HG03103 (cell line): Measurements from ENCODE around the gene PLCL1.

ENCODE experiments used
- ATAC-seq: cut with Tn5 transposase; IDR thresholded peaks from one replicate; pipeline ENCODE4 v1.9.1; 2021; ENCODE audit warnings: low read depth; ENCODE audit not compliant: unreplicated experiment

PLCL1 gene

DNA sequence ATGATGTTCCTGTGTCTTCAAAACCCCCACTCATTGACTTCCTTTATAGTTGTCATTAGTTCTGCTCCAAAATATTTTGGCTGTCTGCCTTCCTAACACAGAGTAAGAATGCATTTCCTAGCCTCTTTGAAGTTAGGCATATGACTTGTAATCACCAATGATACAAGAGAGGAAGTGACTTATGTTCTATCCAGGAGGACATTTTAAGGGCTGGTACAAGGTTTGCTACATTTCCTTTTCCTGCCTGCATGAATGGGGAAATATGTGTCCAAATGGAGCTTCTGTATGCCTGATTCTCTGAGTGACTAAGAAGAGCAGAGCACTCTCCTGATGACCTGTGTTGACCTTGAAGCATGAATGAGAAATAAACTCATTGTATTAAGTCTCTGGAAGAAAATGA lies 115.1 kb downstream of the PLCL1 start:
- ATAC-seq: no peak

DNA sequence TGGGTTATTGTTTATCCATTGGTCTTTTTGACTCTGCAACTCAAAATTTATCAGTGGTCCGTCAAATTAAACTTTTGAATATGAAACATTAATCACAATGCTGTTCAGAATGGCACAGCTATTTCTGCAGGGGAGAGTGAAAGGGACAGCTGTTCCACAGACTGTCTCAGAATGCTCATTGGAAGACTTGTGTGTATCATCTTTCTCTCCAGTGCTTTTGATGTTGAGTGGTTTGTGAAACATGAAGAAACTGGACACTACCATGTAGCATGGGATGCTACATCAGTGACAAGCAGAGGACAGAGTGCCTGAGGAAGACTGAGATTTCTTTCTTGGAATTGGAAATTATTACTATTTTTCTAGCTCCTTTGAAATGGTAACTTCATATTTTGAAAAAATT lies 115.7 kb downstream of the PLCL1 start:
- no peak for ATAC-seq

DNA sequence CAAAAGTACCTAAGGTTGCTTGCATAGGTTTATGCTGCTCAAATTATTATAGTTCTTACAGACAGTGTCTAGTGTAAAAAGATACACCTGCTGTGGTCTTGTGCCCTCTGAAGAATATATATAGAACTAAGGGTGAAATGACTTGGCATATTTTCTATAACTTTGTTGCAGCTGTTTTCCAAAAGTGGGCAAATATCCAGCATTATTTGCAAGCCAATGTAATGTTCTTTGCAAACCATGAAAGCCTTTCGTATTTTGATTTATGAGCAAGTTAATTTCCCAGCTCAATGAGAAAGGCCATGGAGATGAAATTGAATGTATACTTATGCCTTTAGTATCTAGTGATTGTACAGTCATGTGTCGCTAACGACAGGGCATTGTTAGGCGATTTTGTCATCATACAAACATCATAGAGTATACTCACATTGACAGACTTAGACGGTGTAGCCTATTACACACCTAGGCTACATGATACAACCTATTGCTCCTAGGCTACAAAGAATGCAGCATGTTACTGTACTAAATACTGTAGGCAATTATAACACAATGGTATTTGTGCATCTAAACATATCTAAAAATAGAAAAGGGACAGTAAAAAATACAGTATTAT lies 116.3 kb downstream of the PLCL1 start:
- no peak for ATAC-seq

DNA sequence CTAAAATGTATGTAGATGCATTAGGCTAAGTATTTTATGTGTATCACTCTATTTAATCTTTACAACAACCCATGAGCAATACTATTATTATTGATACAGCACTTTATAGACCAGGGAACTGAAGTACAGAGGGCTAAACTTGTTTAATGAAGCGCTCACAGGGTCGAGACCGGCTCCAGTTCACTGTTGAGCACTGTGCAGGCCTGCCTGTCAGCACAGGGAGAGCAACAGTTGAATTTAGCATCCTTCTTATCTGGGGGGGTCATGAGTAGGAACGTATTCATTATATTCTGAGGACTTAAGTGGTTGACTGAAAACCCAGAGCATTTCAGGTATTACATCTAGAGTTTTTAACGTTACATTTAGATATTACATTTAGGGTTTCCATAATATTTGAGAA lies 120.1 kb downstream of the PLCL1 start:
- ATAC-seq: no peak

DNA sequence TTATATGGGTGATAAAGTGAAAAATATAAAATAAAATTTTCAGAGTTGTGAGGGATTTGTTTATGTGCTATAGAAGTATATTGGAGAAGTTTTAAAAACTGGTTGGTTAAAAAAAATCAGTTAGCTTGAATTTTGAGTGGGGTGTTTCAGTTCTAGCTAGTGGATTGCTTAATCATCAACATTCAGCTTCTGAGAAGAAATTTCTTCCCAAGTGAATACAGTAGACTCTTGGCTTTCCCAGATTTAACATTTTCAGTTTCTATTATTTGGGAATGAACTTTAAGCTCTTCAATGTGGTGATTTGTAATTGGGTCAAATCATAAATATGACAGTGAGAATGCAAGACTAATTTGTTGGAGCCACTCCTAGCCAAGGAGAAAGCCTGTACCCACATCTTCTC lies 120.8 kb downstream of the PLCL1 start:
- ATAC-seq: no peak

DNA sequence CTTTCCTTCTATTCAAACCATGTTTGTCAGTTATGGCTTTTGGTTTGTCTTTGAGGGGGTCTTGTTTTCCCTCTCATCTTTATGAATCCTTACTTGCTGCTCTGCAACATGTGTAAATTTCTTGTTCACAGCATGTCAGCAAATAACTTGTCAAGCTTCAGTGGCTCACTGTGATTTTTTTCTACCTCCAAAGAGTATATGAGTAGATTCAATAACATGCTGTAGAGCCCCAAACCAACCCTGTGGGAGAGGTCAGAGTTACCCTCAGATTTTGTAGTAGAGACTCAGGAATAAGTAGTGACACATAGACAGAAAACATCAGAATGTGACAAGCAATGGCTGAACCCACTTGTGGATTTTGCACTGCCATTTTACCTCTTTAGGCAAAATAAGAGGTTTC lies 121.6 kb downstream of the PLCL1 start:
- ATAC-seq: no peak

DNA sequence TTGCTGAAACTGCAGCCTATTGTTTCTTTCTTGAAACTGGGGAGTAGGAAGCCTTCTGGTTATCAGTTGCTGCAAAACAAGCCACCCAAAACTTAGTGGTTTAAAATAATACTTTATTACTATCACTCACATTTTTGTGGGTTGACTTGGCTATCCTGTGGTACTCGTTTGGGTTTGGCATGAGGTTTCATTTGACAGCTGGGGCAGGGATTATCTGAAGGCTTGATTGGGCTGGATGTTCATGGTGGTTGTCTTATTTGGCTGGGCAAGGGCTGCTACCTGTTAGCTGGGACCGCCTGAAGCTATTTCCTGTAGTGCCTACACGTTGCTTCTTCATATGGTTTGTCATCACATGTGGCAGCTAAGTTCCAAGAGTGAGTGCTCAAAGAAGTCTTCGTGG lies 122.3 kb downstream of the PLCL1 start:
- no peak for ATAC-seq

DNA sequence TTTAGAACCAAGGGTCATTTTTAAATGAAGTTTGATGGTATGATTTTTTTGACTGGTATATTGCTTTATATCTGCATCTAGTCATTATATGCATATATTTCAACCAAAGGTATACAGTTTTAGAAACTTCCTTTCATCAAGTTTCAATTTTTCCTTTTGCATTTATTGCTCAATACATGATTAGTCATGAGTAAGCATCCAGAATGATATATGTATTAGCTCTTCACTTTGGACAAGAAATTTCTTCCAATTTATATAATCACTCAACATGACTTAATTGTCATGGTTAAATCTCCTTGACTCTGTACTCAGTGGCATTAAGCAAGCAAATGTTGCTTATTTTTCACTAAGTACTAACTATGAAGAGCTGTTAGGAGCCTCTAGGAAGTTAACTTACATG lies 123.6 kb downstream of the PLCL1 start:
- no peak for ATAC-seq

DNA sequence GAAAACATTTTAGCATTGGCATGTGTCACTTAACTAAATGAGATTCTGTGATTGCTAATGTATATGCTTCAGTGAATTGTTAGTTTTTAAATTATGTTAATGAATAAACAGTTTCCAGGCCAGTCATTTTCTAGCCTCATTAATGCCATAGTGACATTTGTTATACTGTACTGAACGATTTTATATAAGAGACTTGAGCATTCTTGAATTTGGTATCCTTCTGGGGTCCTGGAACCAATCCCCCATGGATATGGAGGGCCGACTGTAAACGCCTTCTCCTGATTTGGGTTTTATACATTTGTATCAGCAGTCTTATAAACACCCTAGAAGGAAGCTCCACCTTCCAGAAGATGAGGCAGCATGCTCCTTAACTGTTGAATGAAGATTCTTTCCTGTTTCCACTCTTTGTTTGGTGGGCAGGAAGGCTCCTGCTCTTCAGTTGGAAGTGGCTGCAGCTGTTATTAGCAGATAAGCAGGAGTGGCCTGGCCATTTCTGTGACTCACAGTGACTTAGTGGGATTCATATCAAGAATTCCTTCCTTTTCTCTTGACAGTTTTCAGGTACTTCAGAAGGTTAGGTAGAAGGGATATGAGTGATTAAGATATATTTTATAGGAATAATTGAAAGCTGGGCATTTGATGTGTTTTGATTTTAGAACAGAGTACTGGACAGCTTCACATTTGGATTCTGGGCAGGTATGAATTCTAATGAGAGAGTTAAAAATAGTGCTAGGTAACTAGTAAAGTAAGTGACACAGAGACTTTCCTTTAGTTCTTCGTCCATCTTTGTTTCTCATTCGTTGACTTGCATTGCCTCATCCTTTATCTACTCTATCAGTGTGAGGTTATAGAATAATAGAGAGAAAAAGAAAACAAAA lies 124.9 kb downstream of the PLCL1 start:
- ATAC-seq: no peak

DNA sequence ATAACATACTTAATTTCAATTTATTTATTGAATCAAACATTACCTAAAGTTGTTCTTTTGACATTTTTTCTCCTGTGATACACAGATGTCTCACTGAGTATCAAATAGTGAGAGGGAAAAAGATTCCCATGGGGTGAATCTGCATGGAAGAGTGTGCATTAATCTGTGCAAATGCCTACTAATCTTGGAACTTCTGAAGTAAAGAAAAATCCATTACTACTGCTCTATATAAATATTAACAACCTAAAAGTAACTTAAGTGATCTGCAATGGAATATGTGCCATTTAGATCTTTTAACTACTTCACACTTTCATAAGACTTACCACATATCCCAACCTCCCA lies 125.5 kb downstream of the PLCL1 start:
- ATAC-seq: no peak

DNA sequence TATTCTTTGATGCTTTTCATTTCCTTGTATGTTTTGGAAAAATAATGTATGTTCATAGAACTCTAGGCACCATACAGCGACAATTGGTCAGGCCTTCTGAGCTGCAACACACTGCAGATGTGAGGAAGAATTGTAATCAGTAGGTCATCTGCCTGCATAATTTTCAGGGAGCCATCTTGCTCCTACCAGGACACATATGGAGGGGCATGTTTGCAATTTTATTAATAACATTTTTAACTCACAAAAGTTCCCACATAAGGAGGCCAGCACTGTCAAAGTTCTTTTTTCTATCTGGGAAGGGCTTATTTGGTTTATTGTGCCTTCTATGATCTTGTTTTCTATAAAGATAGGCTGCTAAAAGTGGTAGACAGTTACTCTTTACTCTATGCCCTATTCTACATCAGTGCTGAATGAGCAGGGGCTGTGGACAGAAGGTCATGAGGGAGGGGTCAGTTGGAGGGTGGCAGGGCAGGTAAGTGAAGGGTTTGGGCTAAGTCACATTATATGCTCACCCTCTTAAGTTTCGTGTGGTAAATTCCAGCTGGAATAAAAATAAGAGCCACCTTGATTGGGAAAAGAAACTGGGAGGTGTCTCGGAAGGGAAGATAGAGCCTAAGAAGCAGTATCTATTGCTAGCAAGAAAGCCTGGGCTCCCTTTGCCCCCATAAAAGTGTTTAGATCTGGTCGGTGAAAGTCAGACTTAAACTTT lies 126.3 kb downstream of the PLCL1 start:
- ATAC-seq: no peak

DNA sequence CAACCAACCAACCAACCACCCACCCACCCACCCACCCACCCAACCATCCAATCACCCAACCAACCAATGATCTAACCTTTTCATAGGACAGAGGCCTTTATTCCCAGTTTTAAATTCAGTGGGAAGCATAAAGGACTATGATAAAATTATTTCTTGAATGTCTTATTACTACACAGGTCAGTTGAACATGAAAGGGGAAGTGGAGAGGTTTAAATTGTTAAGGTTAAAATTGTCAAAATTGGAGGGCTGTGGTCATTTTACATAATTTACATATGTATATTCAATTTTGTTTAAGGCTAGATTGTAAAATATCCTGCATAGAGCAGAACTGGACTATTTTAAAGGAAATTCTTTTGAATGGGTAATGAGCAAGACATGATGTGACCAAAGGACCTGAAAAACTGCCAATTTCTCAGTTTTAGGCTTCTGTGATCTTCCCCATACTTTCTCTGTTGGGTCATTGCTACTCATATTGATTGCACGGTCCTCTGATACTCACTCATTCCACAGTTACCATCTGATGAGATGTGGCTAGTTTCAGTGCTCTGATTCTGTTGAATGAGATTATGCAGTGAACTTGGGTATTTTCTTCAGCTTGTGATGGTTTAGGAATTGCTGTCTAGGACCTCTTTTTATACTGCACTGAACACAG lies 127.4 kb downstream of the PLCL1 start:
- no peak for ATAC-seq

DNA sequence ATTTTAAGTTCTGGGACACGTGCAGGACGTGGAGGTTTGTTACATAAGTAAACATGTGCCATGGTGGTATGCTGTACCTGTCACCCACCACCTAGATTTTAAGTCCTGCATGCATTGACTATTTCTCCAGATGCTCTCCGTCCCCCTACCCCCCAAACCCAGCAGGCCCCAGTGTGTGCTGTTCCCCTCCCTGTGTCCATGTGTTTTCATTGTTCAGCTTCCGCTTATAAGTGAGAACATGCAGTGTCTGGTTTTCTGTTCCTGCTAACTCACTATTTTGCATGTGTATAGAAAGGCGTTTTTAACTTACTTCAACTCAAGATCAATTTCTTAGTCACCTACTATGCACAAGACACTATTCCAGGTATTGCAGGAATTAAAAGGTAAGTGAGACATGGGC lies 128.0 kb downstream of the PLCL1 start:
- ATAC-seq: no peak

DNA sequence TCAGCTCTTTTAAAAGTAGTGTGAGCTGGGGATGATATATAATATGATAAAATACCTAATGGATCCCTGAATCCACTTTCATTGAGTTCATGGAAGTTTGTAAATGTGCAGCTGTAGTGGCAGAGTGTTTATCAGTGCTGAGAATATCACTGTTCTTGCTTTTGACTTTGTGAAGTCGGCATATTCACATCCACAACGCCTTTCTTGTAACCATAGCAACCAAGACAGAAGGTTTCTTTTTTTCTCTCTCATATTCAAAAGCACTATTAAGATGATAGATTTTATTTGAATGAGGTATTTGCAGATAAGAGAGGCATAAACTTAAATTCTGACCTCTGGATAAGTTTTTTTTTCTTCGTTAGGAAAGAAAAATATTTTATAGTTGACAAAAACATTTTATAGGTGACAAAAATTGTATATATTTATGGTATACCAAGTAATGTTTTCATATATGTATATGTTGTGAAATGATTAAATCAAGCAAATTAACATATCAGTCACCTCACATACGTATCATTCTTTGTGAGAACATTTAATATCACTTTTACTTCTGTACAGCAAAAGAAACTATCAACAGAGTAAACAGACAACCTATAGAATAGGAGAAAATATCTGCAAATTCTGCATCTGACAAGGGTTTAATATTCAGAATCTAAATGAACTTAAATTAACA lies 130.0 kb downstream of the PLCL1 start:
- ATAC-seq: no peak

DNA sequence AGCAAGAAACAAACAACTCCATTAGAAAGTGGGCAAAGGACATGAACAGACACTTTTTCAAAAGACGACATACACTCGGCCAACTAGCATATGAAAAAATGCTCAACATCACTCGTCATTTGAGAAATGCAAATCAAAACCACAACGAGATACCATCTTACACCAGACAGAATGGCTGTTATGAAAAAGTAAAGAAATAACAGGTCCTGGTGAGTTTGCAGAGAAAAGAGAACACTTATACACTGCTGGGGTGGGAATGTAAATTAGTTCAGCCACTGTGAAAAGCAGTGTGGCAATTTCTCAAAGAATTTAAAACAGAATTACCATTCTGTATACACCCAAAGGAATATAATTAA lies 130.5 kb downstream of the PLCL1 start:
- no peak for ATAC-seq

DNA sequence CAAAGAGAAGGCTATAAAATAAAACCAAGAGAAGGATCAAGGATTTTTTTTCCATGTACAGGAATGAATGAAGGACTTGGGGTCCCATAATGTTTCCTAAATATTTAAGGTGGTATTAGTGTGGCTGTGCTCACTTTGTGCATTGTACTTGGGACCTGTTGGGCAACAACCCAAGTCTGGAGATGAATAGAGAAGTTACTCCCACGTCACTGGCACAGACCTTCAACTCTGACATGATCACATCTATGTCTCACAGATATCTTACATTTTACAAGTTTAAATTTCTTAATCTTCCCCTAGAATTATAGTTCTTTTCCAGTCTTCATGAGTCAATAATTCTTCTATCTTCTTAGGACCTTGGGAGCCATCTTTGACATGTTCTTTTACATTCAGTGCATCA lies 133.4 kb downstream of the PLCL1 start:
- no peak for ATAC-seq

DNA sequence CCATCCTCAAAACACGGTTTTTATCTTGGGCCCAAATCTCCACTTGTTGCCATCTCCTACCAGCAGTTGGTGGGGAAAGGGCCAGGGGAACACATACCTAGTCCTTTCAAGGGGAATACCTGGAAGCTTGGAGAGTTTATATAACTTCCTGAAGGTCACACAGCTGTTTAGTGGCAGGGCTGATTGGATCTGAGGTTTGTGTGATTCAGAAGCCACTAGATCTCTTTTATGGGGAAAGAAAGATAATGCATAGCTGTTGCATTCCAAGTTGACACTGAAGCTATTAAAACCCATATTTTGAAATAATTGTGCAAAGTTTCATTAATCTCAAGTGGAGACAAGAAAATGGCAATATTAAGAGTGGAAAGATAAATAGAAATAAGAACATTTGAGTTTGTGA lies 134.2 kb downstream of the PLCL1 start:
- ATAC-seq: no peak

DNA sequence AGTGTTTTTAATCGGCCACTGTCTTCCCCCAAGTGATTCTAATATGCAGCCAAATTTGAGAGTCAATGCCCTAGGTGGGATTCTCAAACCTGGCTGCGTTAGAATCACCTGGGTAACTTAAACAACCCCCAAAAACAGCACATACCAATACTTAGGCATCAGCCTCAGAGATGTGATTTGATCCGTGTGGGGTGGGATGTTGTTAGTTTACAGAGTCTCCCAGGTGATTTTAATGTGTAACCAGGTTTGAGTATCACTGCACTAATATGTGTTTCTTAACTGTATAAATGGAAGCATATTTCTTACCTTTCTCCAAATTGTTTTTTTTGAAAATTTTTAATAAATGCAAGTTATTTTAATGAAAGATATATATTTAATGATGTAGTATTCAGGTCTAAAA lies 135.4 kb downstream of the PLCL1 start:
- ATAC-seq: no peak

DNA sequence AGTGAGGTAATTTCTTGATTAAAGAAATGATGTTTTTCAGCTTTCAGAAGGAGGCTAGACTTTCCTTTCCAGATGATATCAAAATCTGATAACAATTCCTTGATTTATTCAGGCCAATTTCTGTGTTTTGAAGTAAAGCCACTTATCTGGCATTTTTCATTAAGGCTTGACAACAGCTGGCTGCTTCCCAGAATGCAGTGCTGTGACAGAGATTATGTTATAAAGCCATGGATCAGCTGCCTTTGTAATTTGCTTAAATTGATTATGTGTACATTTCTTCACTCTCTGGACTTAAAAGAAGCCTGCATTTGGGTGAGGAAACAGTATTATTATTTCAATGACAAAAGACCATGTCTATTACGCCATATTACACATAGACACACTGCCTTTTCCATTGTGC lies 136.0 kb downstream of the PLCL1 start:
- ATAC-seq: no peak

DNA sequence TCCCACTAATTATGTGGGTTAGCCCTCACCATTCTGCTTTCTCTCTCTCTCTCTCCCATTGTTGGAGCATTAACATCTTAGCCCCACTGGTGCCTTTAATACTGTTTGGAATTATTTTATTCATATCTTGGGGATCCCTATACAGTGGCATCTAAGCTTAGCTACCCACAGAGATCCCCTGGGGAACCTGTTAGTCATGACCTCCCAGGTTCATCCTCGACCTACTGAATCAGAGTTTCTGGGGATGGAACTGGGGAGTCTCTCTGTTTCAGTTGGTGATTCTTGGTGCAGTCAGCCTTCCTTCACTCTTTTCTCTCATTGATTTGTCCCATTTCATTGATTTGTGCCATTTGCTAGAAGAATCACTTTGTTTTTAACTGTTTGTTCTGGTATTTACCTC lies 137.3 kb downstream of the PLCL1 start:
- no peak for ATAC-seq

DNA sequence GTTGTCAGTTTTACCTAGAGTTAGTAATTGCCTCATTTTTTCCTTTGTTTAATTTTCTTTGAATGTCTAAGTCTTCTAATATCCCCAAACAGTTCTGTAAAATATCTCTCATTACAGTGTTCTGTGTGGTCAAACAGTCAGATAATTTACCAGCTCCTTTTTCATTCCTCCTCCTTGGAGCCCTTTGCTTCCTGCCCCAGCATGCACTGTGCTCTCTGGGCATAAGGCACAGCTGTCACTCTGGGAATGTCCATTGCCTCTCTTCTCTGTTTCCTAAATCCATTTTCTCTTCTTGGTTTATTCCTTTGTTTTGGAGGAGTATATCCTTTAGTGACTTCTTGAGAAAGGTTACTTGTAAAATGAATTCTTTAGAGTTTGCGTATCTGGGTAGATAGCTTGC lies 139.3 kb downstream of the PLCL1 start:
- no peak for ATAC-seq
